GM19239 (cell line): ENCODE data around the gene OR7E24.
A peak's percentile ranks its signal among the peaks of the same experiment; 100 is the strongest.
"Not testable (repeated sequence)": the region's sequence is repeated elsewhere in the genome, so short reads cannot be mapped to it uniquely, and the experiment has no call there.

Experiments
- DNase-seq: peaks from one replicate; pipeline ENCODE4 v3.0.0; 2011; ENCODE audit warnings: low spot score; ENCODE audit not compliant: insufficient read length
- FAIRE-seq: peaks from 2 replicates; lab custom pipeline; 2011; peaks lifted over from hg19 to GRCh38; lab: Jason Lieb, UNC

OR7E24 gene

DNA sequence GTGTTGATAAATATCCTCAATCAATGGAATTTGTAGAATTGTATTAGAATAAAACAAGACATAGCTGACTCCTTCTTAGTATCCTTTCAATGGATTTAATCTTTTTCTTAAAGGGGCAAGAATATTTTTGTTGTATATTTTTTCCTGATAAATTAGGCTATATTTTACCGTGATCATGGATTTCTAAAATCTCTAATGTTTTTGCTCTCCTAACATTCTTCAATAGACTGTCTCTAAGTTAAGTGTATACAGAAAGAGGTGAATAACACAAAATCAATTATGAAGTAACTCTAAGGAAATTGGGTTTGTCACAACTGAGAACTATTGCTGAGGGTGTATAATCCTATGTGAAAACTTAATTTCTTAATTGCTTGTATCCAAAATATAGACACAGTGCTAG, at the start of gene OR7E24:
Gene OR7E24 (plus strand): TSS at position 301 of the 400 bp plus-strand sequence. CDS start 114 bp downstream, outside the sequence.
- FAIRE-seq (no peak), DNase-seq (no peak)

GRCh38 chr19:9205501-9206113, 45.1 kb upstream of the OR7E24 start:
- FAIRE-seq = peak; percentile 83
- peak; percentile 30 for DNase-seq

GRCh38 chr19:9219489-9219888, 31.2 kb upstream of the OR7E24 start, which contains the start of gene OR7D4:
OR7D4 (minus strand) TSS chr19:9219589; CDS start chr19:9214837, 4,752 bp downstream.
- no peak for FAIRE-seq
- DNase-seq = no peak

- FAIRE-seq (no peak), DNase-seq (no peak)
Measured at GRCh38 chr19:9251236-9251635, 506 bp downstream of the OR7E24 start.

- not testable (repeated sequence) for FAIRE-seq, DNase-seq
Measured at GRCh38 chr19:9283485-9283884, 32.8 kb downstream of the OR7E24 start.

DNA sequence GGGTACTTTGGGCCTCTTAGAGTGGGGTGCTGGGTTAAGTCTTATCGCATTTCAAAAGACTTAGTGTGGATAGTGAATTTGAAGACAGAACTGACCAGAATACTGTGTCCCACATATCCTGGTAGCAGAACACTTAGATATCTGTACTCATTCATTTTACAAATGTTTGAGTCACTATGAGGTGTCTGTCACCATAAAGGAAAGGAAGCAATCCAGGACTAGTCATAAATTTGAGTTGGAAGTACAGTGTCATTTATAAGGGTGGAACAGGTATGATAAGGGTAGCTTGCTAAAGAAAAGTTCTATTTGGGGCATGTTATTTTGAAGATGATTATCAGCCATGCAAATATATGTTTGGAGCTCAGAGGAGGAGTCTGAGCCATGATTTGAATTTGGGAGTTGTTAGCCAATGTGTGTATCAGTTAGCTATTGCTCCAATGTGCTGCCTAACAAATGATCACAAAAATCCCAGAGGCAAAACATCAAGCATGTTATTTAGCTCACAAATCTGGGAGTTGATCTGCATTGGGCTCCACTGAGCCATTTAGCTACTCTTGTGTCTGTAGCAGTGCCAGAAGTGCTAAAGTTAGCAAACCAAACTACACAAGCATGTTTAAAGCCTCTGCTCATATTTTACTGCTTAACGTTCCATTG, 38.6 kb downstream of the OR7E24 start:
- FAIRE-seq (no peak), DNase-seq (no peak)

- no peak for DNase-seq
- no peak for FAIRE-seq
Measured at GRCh38 chr19:9295411-9295849, 44.7 kb downstream of the OR7E24 start.

- no peak for FAIRE-seq
- no peak for DNase-seq
Measured at GRCh38 chr19:9296336-9296735, 45.6 kb downstream of the OR7E24 start.
